HCT116 (cell line): ENCODE data around the gene AK5.

ENCODE experiments used
- ATF3 ChIP-seq: IDR thresholded peaks from 2 replicates; pipeline ENCODE4 v1.6.1; 2012
- CTCF ChIP-seq, 3 experiments: fragments of 200-600 bp in 1 of 3; sonication (generic) in 1 of 3; IDR thresholded peaks in 2 of 3; conservative IDR thresholded peaks in 1 of 3; 2 replicates each; pipeline ENCODE4 v1.5.1; 2012 to 2017; ENCODE audit warnings: low read depth in 2 of 3, low read length in 2 of 3, antibody characterized with exemption in 1 of 3, borderline replicate concordance in 1 of 3, control low read depth in 1 of 3, mild to moderate bottlenecking in 1 of 3, mixed read lengths in 1 of 3, mixed run types in 1 of 3, moderate library complexity in 1 of 3; ENCODE audit not compliant: insufficient read depth in 1 of 3
- EZH2 ChIP-seq: fragments of 200-600 bp; sonication (generic); IDR thresholded peaks from 2 replicates; pipeline ENCODE4 v1.6.1; 2017; ENCODE audit warnings: antibody characterized with exemption, mixed run types
- POLR2A ChIP-seq: IDR thresholded peaks from 2 replicates; pipeline ENCODE4 v1.7.0; 2011; ENCODE audit warnings: borderline replicate concordance; ENCODE audit not compliant: insufficient read depth, insufficient read length; ENCODE audit errors: extremely low read depth
- POLR2AphosphoS5 ChIP-seq: IDR thresholded peaks from 2 replicates; pipeline ENCODE4 v1.6.1; 2011; ENCODE audit warnings: mild to moderate bottlenecking, low read depth, low read length, moderate library complexity
- RAD21 ChIP-seq: IDR thresholded peaks from 2 replicates; pipeline ENCODE4 v1.6.1; 2012; ENCODE audit warnings: low read depth, mild to moderate bottlenecking
- REST ChIP-seq: IDR thresholded peaks from 2 replicates; pipeline ENCODE4 v1.6.1; 2012; ENCODE audit warnings: low read depth
- SIN3A ChIP-seq: IDR thresholded peaks from 2 replicates; pipeline ENCODE4 v1.6.1; 2012; ENCODE audit warnings: low read depth
- SP1 ChIP-seq: IDR thresholded peaks from 2 replicates; pipeline ENCODE4 v1.6.1; 2012; ENCODE audit warnings: low read depth
- SRF ChIP-seq: IDR thresholded peaks from 2 replicates; pipeline ENCODE4 v1.6.1; 2012; ENCODE audit warnings: low read depth
- TCF7L2 ChIP-seq: IDR thresholded peaks from 2 replicates; pipeline ENCODE4 v1.7.0; 2011; ENCODE audit warnings: borderline replicate concordance, inconsistent platforms; ENCODE audit not compliant: insufficient read depth, insufficient read length; ENCODE audit errors: extremely low read depth
- ZBTB33 ChIP-seq: IDR thresholded peaks from 2 replicates; pipeline ENCODE4 v1.6.1; 2011; ENCODE audit warnings: mild to moderate bottlenecking, low read length, moderate library complexity; ENCODE audit not compliant: insufficient replicate concordance; ENCODE audit errors: extremely low read depth

- TF ChIP-seq POLR2A (no peak), POLR2AphosphoS5 (no peak), SRF (no peak), EZH2 (no peak), CTCF (IDR thresholded peaks at IDR 0.05 in 2 of 3, conservative IDR thresholded peaks at IDR 0.05 in 1 of 3; ENCODE audit: borderline replicate concordance in 1 of 3, insufficient read depth in 1 of 3, low read depth in 2 of 3, low read length in 2 of 3) (no peak), SP1 (no peak), SIN3A (no peak), REST (no peak), ZBTB33 (no peak), TCF7L2 (no peak), ATF3 (no peak), RAD21 (no peak)
Measured at GRCh38 chr1:77499466-77499865, 217.6 kb downstream of the AK5 start.
